Endometrial microvascular endothelial cells (primary cell): Measurements from ENCODE around the gene AWAT2. TPM values are rescaled to one million over a fixed set of nuclear protein-coding genes. Genes with fewer than 3 reads are reported as not detected.

Experiments
- in situ Hi-C: cut with HindIII; loops from 2 replicates; pipeline ENCODE4 v1.10.0; 2017; ENCODE audit warnings: low sequenced_read_pairs, low pct_unique_long_range_greater_than_20kb; ENCODE audit errors: inconsistent ontology term
- total RNA-seq: library from RNA; depleted of rRNA; stranded (reverse); fragments of >200 nt; gene quantifications from one replicate; pipeline ENCODE4 v1.2.3, GENCODE V29; 2015; ENCODE audit errors: inconsistent ontology term

AWAT2 gene
- total RNA-seq, 1 donor from 2014 or later, result not detected

DNA sequence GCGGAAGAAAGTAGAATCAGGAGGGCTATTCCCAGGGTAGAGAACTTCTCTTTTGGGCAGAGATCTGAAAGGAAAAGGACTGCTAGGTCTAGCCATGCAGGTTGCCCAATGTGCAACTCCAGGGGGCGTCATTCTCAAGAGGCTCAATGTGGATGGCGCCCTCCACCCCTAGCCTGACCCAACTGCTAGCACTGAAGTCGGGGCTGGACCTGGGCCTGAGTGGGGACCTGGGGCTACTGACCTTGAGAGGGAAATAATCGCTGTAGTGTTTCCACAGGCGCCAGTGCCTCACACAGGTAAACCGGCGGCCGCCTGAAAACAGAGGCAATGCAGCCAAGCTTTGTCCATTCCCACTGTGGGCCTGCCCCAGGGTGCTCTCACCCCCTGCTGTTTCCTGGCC is 6.1 kb downstream of the AWAT2 start:
- in situ Hi-C loops, result no loop called here

DNA sequence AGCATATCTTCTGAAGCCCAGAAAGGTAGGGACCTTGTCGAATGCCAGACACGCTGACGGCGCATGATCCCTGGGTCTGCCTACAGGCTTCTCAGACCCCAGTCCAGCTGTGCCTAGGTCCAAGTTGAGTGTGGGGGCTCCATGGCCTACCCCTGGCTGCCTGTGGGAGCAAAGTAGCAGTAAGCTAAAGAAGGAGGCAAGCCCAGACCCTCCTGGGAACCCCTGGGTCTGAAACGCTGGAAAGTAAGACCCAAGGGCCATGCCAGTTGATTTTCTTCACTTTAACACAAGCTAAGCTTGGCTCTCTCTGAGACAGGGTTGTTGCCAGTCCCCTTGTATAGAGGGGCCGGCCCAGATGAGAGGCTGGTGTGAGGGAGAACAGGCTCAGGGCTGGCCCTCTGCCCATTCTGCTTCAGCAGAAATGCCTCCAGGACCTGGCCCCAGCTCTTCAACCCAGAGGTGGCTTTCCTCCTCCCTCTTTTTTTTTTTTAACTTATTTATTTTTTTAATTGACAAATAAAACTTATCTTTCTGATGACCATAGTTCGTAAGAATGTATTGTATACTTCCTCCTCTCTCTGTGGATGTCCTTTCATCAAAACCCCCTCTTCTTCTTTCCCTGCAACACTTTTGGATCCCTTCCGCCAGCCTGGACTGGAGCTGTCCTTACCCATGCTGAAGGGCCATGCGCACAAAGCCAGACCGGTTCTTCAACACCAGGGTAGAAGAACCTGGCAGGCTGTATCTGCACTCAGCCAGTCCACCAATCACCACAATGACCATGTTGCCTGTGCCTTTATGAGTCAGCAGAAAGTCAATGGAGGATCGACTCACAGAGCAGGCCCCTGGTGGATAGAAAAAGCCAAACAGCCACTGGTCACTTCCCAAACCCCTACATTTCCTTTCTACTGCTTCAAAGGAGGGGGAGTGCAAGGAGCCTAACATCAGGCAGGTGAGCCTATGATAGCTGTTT is 7.1 kb downstream of the AWAT2 start:
- in situ Hi-C loops, result no loop called here

DNA sequence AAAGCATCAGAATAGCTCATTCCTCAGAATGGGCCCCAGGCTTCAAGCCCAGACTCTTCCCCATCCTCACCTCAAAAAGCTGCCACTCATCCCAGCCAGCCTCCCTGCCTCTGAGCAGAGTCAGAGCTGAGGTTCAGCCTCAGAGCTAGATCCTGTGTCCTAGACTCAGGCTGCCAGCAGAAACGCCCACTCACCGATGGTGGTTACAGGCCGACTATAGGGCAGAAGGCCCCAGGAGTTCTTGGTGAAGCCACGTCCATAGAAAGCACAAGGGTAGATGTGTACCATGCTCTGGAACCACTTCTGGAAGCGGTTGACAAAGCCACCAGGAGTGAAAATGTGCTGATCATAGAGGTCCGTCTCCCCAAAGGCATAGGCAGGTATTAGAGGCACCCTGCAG is 7.7 kb downstream of the AWAT2 start:
- in situ Hi-C loops, result no loop called here

DNA sequence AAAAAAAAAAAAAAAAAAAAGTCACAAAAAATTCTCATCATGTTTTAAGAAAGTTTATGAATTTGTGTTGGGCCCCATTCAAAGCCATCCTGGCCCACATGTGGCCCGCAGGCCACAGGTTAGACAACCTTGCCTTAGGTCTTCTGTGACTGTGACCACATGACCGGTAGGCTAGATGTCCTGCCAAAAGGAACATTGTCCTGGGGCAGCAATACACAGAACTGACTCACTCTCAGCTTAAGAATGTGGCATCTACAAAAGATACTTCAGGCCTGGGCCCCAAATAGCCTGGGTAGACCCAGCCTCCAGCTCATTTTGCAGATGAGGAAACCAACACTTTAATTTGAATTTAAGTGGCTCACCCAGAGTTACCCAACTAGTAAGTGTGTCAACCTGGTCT is 10.0 kb downstream of the AWAT2 start:
- in situ Hi-C loops, result no loop called here

DNA sequence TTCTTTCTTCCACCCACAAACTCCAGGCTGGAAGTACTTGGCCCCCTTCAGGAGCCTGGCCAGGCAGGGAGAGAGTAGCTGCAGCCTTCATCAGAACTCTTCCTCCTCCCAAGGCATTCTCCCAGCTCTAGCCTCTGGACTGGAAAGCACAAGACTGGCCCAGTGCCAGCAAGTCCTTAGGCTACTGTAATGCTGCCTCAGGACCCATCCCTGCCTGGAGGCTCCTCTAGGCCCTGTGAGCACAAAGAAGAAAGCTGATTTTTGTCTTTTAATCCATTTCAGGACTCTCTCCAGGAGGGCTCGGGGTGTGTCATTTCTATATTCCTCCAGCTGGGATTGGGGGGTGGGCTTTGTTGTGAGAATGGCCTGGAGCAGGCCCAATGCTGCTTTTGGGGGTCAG is 10.8 kb downstream of the AWAT2 start:
- in situ Hi-C loops, result no loop called here

DNA sequence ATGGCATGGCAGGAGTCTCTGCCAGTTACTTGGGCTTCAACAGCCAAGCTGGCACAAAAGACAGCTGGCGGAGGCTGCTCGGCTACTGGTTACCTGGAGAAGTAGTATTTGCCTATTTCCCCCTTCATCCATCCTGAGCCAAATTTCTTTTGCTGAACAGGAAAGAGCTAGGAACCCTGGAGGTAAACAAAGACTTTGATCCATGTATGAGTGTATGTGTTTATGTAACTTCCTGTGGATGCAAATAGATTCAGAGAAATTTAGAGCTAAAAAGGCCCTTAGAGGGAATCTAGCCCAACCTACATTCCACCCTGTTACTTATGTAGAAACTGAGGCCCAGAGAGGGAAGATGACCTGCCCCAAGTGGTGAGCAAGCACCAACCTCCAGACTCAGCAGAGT is 11.2 kb downstream of the AWAT2 start:
- in situ Hi-C loops, result no loop called here

DNA sequence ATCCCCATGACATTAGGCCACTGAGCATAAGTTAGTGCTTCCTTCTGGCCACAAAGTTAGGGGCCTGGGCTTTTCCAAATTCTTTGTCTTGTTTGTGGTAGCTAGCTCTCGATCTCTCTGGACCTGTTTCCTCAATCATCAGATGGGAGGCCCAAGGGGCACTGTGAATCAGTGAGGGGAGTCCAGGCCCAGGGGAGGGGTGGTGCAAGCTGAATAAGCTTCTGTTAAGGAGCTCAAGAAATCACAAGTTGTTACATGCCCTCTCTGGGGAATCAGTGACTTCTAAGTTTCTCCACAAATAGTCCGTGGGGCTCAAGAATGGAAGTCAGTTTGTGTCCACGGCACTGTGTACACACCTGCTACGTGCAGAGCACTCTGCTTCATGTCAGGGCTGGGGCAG is 15.1 kb downstream of the AWAT2 start:
- in situ Hi-C loops, result no loop called here

DNA sequence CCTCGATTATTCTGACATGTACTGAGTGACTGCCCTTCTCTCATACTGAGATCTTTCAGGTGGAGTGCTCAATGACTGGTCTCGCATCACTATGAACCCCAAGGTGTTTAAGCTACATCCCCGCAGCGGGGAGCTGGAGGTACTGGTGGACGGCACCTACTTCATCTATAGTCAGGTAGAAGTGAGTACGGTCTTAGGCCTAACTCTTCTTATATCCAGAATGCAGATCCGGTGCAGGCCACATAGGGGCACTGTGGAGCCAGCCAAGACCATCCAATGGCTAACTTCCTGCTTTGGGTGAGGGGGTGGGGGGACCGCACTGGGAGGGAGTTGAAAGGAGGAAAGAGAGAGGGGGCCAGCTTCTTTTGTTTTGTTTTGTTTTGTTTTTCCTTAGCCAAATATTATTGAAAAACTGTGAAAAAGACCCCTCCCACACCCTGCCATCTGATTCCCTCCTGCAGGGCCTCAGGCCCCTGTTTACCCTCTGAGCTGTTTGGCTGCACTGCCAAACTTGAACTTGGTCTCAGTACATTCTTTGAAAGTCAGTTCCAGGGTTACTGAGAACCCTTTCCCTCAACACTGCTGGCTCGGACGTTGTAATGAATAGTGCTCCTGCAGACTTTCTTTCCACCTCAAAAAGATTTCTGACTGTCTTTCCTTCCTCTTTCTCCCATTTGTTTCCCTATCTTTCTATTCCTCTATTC is 16.2 kb downstream of the AWAT2 start:
- in situ Hi-C loops, result no loop called here

DNA sequence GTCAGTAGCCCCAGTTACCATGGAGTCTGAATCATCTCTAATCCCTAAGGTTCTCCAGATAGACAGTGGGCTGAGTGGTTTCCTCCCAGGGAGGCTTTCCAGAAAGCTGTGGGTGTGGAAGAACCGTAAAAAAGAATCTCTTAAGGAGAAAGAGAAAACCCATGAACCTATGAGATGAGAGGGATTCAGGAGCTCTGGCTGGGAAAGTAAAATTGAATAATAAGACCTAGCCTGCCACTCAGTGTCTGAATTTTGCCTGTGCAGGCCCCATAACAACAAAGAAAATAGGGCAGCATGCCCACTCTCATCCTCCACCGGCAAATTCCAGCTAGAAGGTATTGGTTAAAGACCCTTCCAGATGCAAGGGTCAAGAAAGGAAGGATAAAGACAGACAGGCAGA is 16.9 kb downstream of the AWAT2 start:
- in situ Hi-C loops, result no loop called here

DNA sequence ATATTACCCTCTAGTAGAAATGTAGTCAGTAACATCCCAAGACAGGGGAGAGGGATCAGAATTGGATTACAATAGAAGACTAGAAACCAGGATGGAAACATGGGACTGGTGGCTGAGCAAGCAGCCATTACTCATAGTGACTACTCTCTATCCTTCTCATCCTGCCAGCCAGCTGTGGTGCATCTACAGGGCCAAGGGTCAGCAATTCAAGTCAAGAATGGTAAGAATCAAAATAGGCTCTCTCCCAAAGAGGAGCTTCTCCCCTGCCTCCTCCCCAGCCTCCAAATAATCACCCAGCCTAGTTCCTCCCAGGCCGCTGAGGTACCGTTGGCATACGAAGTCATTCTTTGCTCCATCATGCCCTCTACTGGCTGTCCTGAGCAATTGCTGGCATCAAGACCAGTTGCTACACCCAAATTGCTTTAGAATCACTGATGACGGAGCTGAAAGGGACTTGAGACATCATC is 19.4 kb downstream of the AWAT2 start:
- in situ Hi-C loops, result no loop called here

DNA sequence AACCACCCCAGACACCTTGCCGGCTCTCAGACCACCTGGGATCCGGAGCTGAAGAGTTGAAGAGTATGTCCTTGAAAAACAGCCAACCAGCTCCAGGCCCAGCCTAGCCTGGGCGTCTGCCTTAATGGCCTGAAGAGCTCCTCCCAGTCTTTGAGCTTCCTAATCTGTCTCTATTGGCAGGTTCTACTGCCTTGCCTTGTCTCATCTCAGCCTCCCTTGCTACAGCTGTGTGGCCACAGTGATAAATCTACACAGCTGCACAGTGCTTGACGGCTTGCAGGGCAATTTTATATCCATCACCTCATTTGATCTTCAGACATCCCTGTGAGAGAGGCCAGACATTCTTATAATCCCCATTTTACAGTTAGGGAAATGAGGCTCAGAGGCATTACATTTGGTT is 19.9 kb downstream of the AWAT2 start:
- in situ Hi-C loops, result no loop called here

DNA sequence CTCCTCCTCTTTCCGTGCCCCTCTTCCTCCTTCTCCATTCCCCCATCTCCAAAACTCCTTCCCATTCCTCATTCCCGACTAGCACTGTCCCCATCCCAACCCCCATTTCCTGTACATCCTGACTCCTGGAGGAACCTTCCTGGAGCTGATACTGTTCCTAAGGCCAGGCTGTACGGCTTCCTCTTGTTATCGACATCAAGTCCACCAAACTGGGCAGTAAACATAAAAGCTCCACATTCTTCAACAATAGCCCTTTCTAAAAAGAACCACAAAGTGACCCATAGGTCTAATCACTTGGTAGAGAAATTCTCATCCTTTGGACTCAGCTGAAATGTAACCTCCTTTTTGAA is 22.9 kb downstream of the AWAT2 start:
- in situ Hi-C loops, result no loop called here

DNA sequence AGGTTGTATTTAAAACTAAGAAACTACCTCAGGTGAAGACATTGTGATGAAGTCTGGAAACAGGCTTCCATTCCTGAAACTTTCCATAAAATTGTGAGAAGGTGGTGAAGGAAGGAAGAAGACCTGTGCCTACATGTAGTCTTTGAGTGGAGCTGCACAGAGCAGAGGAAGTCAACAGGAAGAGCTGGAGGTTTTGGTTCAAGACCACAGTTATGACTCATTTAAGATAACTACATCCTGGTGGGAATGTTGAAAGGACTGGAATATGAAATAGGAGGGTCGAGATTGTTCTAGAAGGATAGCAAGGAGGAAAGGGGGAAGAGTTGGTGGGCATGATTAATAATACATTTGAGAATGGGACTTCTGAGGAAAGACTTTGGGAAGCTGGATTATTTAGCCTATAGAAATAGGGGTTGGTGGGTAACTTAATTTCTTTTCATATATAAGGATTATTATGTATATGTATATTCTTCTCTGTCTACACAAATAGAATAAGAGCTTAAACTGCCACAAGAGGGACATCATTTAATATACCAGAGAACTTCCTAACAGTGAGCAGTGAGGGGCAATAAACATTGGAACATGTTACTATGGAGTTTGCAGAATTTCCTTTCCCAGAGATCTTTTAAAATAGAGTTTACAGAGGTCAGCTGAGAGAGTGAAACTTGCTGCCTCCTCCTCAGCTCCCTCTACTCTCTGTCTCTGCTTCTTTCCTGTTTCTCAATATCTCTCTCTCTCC is 23.5 kb downstream of the AWAT2 start:
- in situ Hi-C loops, result no loop called here

DNA sequence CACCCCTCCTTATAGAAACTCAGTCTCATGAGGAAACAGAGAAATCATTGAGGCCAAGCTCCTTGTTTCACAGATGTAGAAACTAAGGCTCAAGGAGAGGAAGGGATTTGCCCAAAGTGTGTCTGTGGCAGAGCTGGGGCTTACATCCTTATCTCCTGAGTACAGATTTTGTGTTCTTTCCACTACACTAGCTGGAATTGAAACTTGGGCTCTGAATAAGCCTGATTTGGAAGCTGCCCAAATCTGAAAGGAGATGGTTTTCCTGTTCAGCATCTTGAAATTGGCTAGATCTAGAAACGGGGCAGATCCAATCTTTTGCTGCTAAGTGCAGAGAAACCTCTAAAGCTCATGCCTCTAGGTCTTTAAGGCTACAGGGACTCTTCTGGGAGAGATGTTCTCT is 24.3 kb downstream of the AWAT2 start:
- in situ Hi-C loops, result no loop called here

DNA sequence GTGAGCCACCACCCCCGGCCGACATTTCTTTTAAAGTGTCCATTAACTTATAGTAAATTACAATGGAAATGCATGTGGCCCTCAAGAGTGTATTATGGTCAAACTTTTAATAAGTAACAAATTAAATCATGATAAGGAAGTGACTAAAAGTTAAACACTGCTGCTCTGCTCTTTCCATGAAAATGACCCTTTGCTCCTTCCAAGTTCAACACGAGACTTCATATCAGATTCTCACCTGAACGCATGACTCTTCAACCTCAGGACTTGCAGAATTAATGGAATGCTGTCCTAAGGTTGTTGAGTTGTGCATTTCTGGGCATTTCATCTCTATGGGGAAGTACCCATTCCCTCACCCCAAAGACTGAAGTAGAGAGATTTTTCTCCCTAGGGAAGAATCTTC is 27.1 kb downstream of the AWAT2 start:
- in situ Hi-C loops, result no loop called here

DNA sequence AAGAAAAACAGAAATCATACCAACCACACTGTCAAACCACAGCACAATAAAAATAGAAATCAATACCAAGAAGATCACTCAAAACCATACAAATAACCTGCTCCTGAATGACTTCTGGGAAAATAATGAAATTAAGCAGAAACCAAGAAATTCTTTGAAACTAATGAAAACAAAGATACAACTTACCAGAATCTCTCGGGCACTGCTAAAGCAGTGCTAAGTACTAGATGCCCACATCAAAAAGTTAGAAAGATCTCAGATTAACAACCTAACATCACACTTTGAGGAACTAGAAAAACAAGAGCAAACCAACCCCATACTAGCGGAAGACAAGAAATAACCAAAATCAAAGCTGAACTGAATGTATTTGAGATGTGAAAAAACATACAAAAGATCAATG is 33.2 kb downstream of the AWAT2 start:
- in situ Hi-C loops, result no loop called here

DNA sequence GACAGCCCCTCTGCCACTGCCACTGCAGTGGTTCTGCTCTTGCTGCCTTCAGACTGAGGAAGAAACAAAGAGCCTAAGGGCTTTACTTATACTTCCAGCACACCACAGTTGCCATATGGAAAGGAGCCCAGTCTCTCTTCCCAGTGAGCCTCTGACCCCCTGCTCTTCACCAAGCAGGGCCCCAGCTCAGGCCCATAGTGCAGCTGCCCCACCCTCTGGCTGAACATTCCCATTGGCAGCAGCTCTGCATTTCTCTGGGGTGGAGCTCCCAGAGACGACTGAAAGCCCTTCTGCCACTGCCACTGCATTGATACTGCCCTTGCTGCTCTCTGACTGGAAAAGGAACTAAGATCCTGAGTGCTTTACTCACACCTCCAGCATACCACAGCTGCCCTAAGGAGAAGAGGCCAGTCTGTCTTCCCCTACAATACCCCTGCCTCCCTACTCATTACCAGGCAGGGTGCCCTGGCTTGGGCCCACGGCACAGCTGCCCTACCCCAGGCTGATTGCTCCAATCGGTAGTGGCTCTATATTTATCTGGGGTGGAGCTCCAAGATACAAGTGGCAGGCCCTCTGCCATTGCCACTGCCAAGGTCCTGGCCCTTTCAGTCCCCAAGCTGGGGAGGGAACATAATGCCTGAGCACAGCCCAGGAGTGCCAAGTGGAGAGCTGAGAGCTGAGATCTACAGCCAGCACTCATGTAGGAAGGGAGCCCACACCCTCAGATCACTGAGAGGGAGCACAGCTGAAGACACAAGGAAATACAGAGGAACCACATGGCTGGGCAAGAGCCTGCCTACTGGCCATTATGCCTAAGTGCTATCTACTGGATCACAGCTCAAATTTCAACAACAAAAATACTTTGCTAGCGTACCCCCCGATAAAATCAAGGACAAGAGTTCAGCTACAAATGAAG is 36.0 kb downstream of the AWAT2 start:
- in situ Hi-C loops, result no loop called here

DNA sequence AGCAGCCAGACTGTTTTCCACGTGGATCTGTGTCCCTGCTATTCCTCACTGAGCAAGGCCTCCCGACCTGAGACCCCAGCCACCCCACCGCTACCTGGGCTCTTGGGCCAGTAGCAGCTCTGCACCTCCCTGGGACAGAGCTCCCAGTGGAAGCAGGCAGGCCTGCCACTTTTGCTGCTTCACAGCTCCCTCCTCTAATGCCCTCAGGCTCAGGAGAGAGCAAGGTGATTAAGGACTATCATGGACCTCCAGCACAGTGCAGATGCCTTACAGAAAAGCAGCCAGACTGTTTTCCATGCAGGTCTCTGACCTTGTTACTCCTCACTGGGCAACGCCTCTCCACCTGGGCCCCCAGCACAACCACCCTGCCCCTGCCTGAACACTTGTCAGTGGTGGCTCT is 37.0 kb downstream of the AWAT2 start:
- in situ Hi-C loops, result no loop called here

DNA sequence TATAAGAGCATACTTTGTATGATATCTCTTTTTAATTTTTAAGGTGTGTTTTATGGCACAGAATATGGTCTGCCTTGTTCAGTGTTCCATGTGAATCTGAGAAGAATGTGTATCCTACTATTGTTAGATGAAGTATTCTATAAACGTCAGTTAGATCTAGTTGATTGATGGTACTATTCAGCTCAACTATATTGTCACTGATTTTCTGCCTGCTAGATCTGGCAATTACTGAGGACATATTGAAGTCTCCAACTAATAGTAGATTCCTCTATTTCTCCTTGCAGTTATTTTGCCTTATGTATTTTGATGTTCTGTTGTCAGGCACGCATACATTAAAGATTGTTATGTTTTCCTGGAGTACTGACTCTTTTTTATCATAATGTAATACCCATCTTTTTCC is 39.8 kb downstream of the AWAT2 start:
- in situ Hi-C loops, result no loop called here
